Coronary artery (tissue), 2 donors: Measurements from ENCODE around the gene PCDHB13.
"Not testable (repeated sequence)": the region's sequence is repeated elsewhere in the genome, so short reads cannot be mapped to it uniquely, and the experiment has no call there.

Experiments
- DNase-seq: peaks from one replicate; pipeline ENCODE4 v3.0.0-alpha.2; 2017; ENCODE audit warnings: low spot score
- H3K27ac ChIP-seq, 2 donors: fragments of 200-600 bp; sonication (generic); one replicate each; pipeline ENCODE4 v1.5.1; 2016 to 2019
- H3K4me3 ChIP-seq: fragments of 200-600 bp; sonication (generic); 2 replicates; pipeline ENCODE4 v1.5.1; 2016; ENCODE audit warnings: mild to moderate bottlenecking, moderate library complexity
- CTCF ChIP-seq: fragments of 200-600 bp; sonication (generic); IDR thresholded peaks from one replicate; pipeline ENCODE4 v1.5.1; 2019; ENCODE audit warnings: antibody characterized with exemption

Gene PCDHB13

GRCh38 chr5:141208478-141208877 lies 5.2 kb upstream of the PCDHB13 start, which contains the start of gene PCDHB12:
PCDHB12 (plus strand) TSS chr5:141208719; CDS start chr5:141208908, 189 bp downstream.
- TF ChIP-seq CTCF, result no peak
- Histone ChIP-seq H3K4me3 (peak within 1 kb of the TSS; percentile 55), H3K27ac (no peak within 1 kb of the TSS)
- DNase-seq, result no peak

- DNase-seq, H3K4me3 ChIP-seq, H3K27ac ChIP-seq: not testable (repeated sequence)
Measured at GRCh38 chr5:141210281-141210680, 3.4 kb upstream of the PCDHB13 start.

GRCh38 chr5:141210849-141211248 lies 2.9 kb upstream of the PCDHB13 start:
- H3K4me3 ChIP-seq, H3K27ac ChIP-seq, DNase-seq: not testable (repeated sequence)

GRCh38 chr5:141214583-141214982 lies 864 bp downstream of the PCDHB13 start:
- not testable (repeated sequence) for H3K27ac ChIP-seq, DNase-seq
- peak overlapping the region; percentile 8 for H3K4me3 ChIP-seq

GRCh38 chr5:141215504-141215903 lies 1.8 kb downstream of the PCDHB13 start:
- DNase-seq, H3K27ac ChIP-seq: not testable (repeated sequence)
- peak overlapping the region; percentile 40 for H3K4me3 ChIP-seq

- H3K27ac ChIP-seq, DNase-seq, H3K4me3 ChIP-seq: not testable (repeated sequence)
Measured at GRCh38 chr5:141216035-141216434, 2.3 kb downstream of the PCDHB13 start.

- no peak for TF ChIP-seq CTCF
- DNase-seq, result no peak
- H3K4me3 ChIP-seq, result peak within 1 kb of the TSS; percentile 49
- H3K27ac ChIP-seq, result no peak within 1 kb of the TSS
Measured at GRCh38 chr5:141223112-141223783, 9.5 kb downstream of the PCDHB13 start, which contains the start of gene PCDHB14. PCDHB14 (plus strand) TSS chr5:141223343; CDS start chr5:141223506, 163 bp downstream.

- H3K4me3 ChIP-seq, DNase-seq, H3K27ac ChIP-seq: not testable (repeated sequence)
Measured at GRCh38 chr5:141224844-141225243, 11.1 kb downstream of the PCDHB13 start.

- DNase-seq, result not testable (repeated sequence)
Measured at GRCh38 chr5:141225421-141225820, 11.7 kb downstream of the PCDHB13 start.

GRCh38 chr5:141234109-141234667 lies 20.5 kb downstream of the PCDHB13 start:
- no peak overlapping the region for H3K27ac ChIP-seq
- H3K4me3 ChIP-seq, result peak overlapping the region; percentile 55
- no peak for DNase-seq
- no peak for TF ChIP-seq CTCF

More at GRCh38 chr5:141225421-141225820, 11.7 kb downstream of the PCDHB13 start:
- H3K27ac ChIP-seq, H3K4me3 ChIP-seq: not testable (repeated sequence)

- peak overlapping the region; percentile 30 for H3K4me3 ChIP-seq
- not testable (repeated sequence) for H3K27ac ChIP-seq, DNase-seq
Measured at GRCh38 chr5:141235922-141236321, 22.2 kb downstream of the PCDHB13 start.
